CD14-positive monocyte (primary cell): ENCODE data around the gene COQ9. TPM values are rescaled to one million over a fixed set of nuclear protein-coding genes. Genes with fewer than 3 reads are reported as not detected.

Experiments used
- DNase-seq, 3 donors: peaks; one replicate each; pipeline ENCODE4 v3.0.0-alpha.2; 2011 to 2022
- H2AFZ ChIP-seq: 2 replicates; pipeline ENCODE4 v1.6.0; 2012; ENCODE audit warnings: mild to moderate bottlenecking, low read depth, low read length, inconsistent platforms; ENCODE audit not compliant: insufficient read depth, poor library complexity, severe bottlenecking
- H3K27ac ChIP-seq, 2 donors: 1 replicate in 1 of 2; 2 replicates in 1 of 2; pipeline ENCODE4 v1.5.1; 2012 to 2013; ENCODE audit warnings: low read length in 2 of 2, control low read depth in 1 of 2, inconsistent platforms in 1 of 2, low read depth in 1 of 2, mild to moderate bottlenecking in 1 of 2
- H3K27me3 ChIP-seq, 2 donors: one replicate each; pipeline versions ENCODE4 v1.6.0 to v1.6.1; 2011 to 2013; ENCODE audit warnings: low read length in 2 of 2; ENCODE audit not compliant: control insufficient read depth in 2 of 2, insufficient read depth in 2 of 2
- H3K36me3 ChIP-seq, 2 donors: replicated peaks in 1 of 2; 1 replicate in 1 of 2; 2 replicates in 1 of 2; pipeline versions ENCODE4 v1.5.1 to v1.6.1; 2012 to 2013; ENCODE audit warnings: low read length in 2 of 2, control low read depth in 1 of 2, inconsistent platforms in 1 of 2, mild to moderate bottlenecking in 1 of 2; ENCODE audit not compliant: insufficient read depth in 2 of 2, control insufficient read depth in 1 of 2
- H3K4me1 ChIP-seq, 2 donors: 1 replicate in 1 of 2; 2 replicates in 1 of 2; pipeline versions ENCODE4 v1.5.1 to v1.6.1; 2012 to 2013; ENCODE audit warnings: low read length in 2 of 2, control low read depth in 1 of 2, inconsistent platforms in 1 of 2, mild to moderate bottlenecking in 1 of 2, moderate library complexity in 1 of 2; ENCODE audit not compliant: insufficient read depth in 2 of 2, control insufficient read depth in 1 of 2
- H3K4me2 ChIP-seq: replicated peaks from 2 replicates; pipeline ENCODE3; 2012; ENCODE audit warnings: low read length, moderate library complexity, mild to moderate bottlenecking; ENCODE audit not compliant: poor library complexity, severe bottlenecking; ENCODE audit errors: extremely low read depth
- H3K4me3 ChIP-seq, 3 experiments: fragments of 200-600 bp in 1 of 3; sonication (generic) in 1 of 3; replicated peaks in 1 of 3; 1 replicate in 2 of 3; 2 replicates in 1 of 3; pipeline ENCODE4 v1.5.1; 2011 to 2013; ENCODE audit warnings: low read length in 3 of 3, mild to moderate bottlenecking in 3 of 3, control low read depth in 2 of 3, low read depth in 2 of 3, inconsistent platforms in 1 of 3, moderate library complexity in 1 of 3
- H3K79me2 ChIP-seq: 2 replicates; pipeline ENCODE4 v1.6.0; 2012; ENCODE audit warnings: mild to moderate bottlenecking, control low read depth, inconsistent platforms, low read length, moderate library complexity; ENCODE audit not compliant: insufficient read depth
- H3K9ac ChIP-seq: 2 replicates; pipeline ENCODE4 v1.6.0; 2017; ENCODE audit warnings: low read length, mild to moderate bottlenecking; ENCODE audit not compliant: insufficient read depth, poor library complexity, severe bottlenecking
- H3K9me3 ChIP-seq, 2 donors: replicated peaks in 1 of 2; 1 replicate in 1 of 2; 2 replicates in 1 of 2; pipeline versions ENCODE4 v1.5.1 to v1.6.1; 2012 to 2013; ENCODE audit warnings: low read length in 2 of 2, control low read depth in 1 of 2; ENCODE audit not compliant: control insufficient read depth in 1 of 2, insufficient read depth in 1 of 2
- H4K20me1 ChIP-seq: 2 replicates; pipeline ENCODE4 v1.6.0; 2012; ENCODE audit warnings: mild to moderate bottlenecking, low read length, control low read depth, moderate library complexity; ENCODE audit not compliant: insufficient read depth
- H3K27ac Mint-ChIP-seq, 7 donors: one replicate each; pipeline ENCODE4 v1.8.0; 2020; ENCODE audit warnings: mild to moderate bottlenecking in 7 of 7, mixed read lengths in 7 of 7, moderate library complexity in 6 of 7, inconsistent platforms in 2 of 7
- H3K27me3 Mint-ChIP-seq, 3 donors: one replicate each; pipeline ENCODE4 v1.8.0; 2021 to 2022; ENCODE audit warnings: low read depth in 3 of 3, mild to moderate bottlenecking in 3 of 3, mixed read lengths in 3 of 3, moderate library complexity in 3 of 3, inconsistent platforms in 1 of 3
- H3K36me3 Mint-ChIP-seq, 2 donors: one replicate each; pipeline ENCODE4 v1.8.0; 2020; ENCODE audit warnings: mixed read lengths in 2 of 2, inconsistent platforms in 1 of 2, mild to moderate bottlenecking in 1 of 2
- H3K4me1 Mint-ChIP-seq: one replicate; pipeline ENCODE4 v1.8.0; 2020; ENCODE audit warnings: mild to moderate bottlenecking, mixed read lengths
- H3K4me3 Mint-ChIP-seq, 2 donors: one replicate each; pipeline ENCODE4 v1.8.0; 2020; ENCODE audit warnings: mild to moderate bottlenecking in 2 of 2, mixed read lengths in 2 of 2, moderate library complexity in 1 of 2
- H3K9me3 Mint-ChIP-seq, 7 donors: one replicate each; pipeline ENCODE4 v1.8.0; 2020 to 2022; ENCODE audit warnings: mixed read lengths in 7 of 7, mild to moderate bottlenecking in 6 of 7, moderate library complexity in 6 of 7, inconsistent platforms in 2 of 7
- CTCF ChIP-seq: fragments of 200-600 bp; IDR thresholded peaks from one replicate; pipeline ENCODE4 v1.8.0; 2022; ENCODE audit warnings: antibody characterized with exemption, mild to moderate bottlenecking
- WGBS: methylation state at CpG from one replicate; pipeline ENCODE4 v1.1.5; 2013; ENCODE audit warnings: missing lambda C conversion rate; ENCODE audit not compliant: insufficient coverage; 5-methylcytosine and 5-hydroxymethylcytosine counted together
- intact Hi-C, 2 donors: fragments of 100-400 bp; cut with micrococcal nuclease; formaldehyde crosslinking; loops; one replicate each; pipeline versions ENCODE4 v1.15.0 to v1.15.1; 2023
- polyA plus RNA-seq, 3 donors: library from polyadenylated mRNA; depleted of rRNA in 1 of 3; unstranded in 2 of 3; stranded (reverse) in 1 of 3; fragments of 300-500 nt in 2 of 3; fragments of >200 nt in 1 of 3; fragmentation: Illumina TruSeq in 2 of 3; gene quantifications; 1 replicate in 2 of 3; 2 replicates in 1 of 3; pipeline ENCODE4 v1.2.3, GENCODE V29; 2012 to 2021

The COQ9 gene
- polyA plus RNA-seq, 3 donors = 32.7 to 47.8 (median 38.4) TPM

DNA sequence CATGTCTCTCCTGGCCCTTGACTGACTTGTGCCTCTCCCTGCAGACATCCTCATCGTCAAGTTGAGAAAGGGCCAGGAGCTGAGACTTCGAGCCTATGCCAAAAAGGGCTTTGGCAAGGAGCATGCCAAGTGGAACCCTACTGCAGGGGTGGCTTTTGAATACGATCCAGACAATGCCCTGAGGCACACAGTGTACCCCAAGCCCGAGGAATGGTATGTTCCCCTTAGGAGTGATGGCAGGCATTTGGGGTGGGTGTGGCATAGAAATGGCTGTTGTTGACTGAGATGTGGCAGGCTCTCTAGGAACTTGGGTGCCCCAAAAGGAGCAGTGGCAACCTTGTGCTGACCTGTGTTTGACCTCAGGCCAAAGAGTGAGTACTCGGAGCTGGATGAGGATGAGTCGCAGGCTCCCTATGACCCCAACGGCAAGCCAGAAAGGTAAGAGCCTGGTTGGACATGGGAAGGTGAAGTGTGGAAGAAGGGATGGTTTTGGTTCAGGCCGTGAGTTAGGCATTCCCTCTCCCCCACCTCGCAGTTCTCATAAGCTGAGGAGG is 22.7 kb downstream of the COQ9 start:
- H3K4me3 Mint-ChIP-seq = no peak overlapping the region
- peaks cover 13% of the 10 kb centered on the region for H3K4me1 Mint-ChIP-seq
- Histone ChIP-seq H3K4me3 (no peak overlapping the region), H3K79me2 (peaks cover 7% of the 10 kb centered on the region), H3K9ac (no peak overlapping the region), H4K20me1 (peaks cover 10% of the 10 kb centered on the region), H3K9me3 (no peaks in the 10 kb centered on the region), H3K4me2 (no peak overlapping the region), H3K27me3 (no peaks in the 10 kb centered on the region), H3K4me1 (peaks cover 0 to 10% of the 10 kb centered on the region in 2 donors), H3K27ac (peak overlapping the region in 1 of 2 donors; percentile 11), H2AFZ (no peak overlapping the region), H3K36me3 (peaks cover 66 to 74% of the 10 kb centered on the region in 2 donors)
- WGBS = 98% methylated on average over 7 of the region's 9 CpGs
- H3K36me3 Mint-ChIP-seq = peaks cover 68 to 73% of the 10 kb centered on the region in 2 donors
- H3K27me3 Mint-ChIP-seq = peaks cover 0 to 2% (median 0%) of the 10 kb centered on the region in 3 donors
- intact Hi-C loops = loop anchor here in 1 of 2 donors (10.0 kb wide), 1 partner anchor 265 kb away; the partner anchor contains the start of gene KATNB1
- no peak for DNase-seq
- no peak for TF ChIP-seq CTCF
- H3K9me3 Mint-ChIP-seq = peaks cover 0 to 5% (median 0%) of the 10 kb centered on the region in 7 donors
- peak overlapping the region in 1 of 7 donors; percentile 18 for H3K27ac Mint-ChIP-seq

DNA sequence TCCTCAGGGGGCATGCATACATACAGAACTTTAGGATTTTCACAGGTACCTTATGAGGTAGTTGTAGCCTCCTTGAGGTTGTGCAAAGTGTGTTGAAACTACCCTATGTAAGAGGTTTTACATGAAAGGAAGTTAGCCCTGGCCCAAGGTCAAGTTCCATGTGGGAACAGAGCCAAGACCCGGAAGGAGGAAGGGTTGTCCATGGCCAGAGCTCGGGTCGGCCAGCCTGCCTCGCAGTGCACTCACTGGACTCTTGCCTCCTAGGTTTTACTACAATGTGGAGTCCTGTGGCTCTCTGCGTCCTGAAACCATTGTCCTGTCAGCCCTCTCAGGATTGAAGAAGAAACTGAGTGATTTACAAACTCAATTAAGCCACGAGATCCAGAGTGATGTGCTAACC is 23.4 kb downstream of the COQ9 start:
- H3K9me3 Mint-ChIP-seq = peaks cover 0 to 5% (median 0%) of the 10 kb centered on the region in 7 donors
- H3K27ac Mint-ChIP-seq = peak overlapping the region in 3 of 7 donors; percentile 15 to 46 (median 28)
- H3K4me1 Mint-ChIP-seq = peaks cover 12% of the 10 kb centered on the region
- no peak for DNase-seq
- intact Hi-C loops = no loop called here
- H4K20me1 ChIP-seq = peaks cover 4% of the 10 kb centered on the region
- H2AFZ ChIP-seq = no peak overlapping the region
- no peak overlapping the region for H3K4me3 ChIP-seq
- no peak for TF ChIP-seq CTCF
- H3K4me1 ChIP-seq = peaks cover 2 to 16% of the 10 kb centered on the region in 2 donors
- no peaks in the 10 kb centered on the region for H3K79me2 ChIP-seq
- H3K27me3 ChIP-seq = no peaks in the 10 kb centered on the region
- peaks cover 60 to 67% of the 10 kb centered on the region in 2 donors for H3K36me3 ChIP-seq
- no peak overlapping the region for H3K4me3 Mint-ChIP-seq
- H3K4me2 ChIP-seq = no peak overlapping the region
- peak overlapping the region in 1 of 2 donors; percentile 11 for H3K27ac ChIP-seq
- H3K9me3 ChIP-seq = no peaks in the 10 kb centered on the region
- no peak overlapping the region for H3K9ac ChIP-seq
- peaks cover 2 to 5% (median 3%) of the 10 kb centered on the region in 3 donors for H3K27me3 Mint-ChIP-seq
- H3K36me3 Mint-ChIP-seq = peaks cover 61 to 66% of the 10 kb centered on the region in 2 donors
- 65% methylated on average over 5 of the region's 6 CpGs for WGBS
